Activated T-cell treated with anti-CD3 and anti-CD28 coated beads for 4 hours (primary cell): ENCODE results near the gene ETV7.

Experiments used
- DNase-seq: peaks from one replicate; pipeline ENCODE4 v3.0.0-alpha.2; 2020

The ETV7 gene

DNA sequence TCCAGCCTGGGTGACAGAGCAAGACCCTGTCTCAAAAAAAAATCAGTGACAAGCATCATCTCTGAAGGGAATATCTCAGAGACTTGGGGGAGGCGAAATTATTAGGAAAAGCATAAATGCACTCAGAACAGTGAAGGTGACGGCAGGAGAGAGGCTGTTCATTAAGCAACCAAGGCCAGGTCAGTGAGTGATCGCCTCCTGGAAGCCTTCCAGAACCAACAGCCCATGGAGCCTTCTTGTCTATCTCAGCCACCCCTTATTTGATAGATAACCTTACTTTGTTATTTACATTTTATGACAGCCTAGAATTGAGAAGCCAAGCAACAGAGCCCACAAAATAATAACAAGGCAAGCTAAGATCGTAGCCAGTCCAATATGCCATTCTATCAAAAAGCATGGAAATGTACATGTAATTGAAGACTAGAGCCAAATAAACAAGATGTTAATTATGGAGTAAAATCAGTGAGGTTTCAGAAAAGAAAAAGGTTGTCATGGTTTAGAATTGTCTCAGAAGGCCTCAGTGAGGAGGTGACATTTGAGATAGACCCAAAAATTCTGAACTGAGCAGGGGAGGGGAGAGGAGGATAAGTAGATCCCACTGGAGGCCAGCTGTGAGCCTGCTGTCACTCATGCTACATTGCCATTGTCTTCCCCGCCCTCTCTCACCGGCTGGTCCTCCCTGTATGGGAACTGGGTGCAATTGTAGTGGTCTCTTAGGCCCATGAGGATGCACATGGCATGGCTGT lies 68.6 kb downstream of the ETV7 start:
- DNase-seq = no peak

DNA sequence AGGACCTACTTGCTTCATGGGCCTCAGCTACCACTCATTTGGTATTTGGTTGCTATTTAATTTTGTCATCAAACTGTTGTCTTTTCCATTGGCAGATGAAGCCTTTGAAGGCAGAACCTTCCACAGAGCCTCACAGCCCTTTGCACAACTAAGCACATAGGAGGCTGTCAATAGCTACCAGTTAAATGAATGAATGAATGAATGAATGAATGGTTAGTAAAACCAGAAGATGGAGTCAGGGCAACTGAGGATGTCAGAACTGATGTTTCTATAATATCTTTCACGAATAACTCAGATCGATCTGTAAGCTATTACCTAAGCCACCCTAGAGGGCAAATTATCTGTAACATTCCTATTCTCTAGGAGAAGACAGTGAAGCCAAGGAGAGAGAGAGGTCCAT lies 69.8 kb downstream of the ETV7 start:
- no peak for DNase-seq
